GM15510 (cell line): ENCODE results near the gene NAIF1.

Experiments
- POLR2A ChIP-seq: IDR thresholded peaks from 3 replicates; pipeline ENCODE4 v1.6.1; 2011; ENCODE audit warnings: borderline replicate concordance; ENCODE audit not compliant: insufficient read length; ENCODE audit errors: extremely low read depth

The NAIF1 gene

GRCh38 chr9:128078504-128079434 is 11.6 kb upstream of the NAIF1 start:
- no peak for TF ChIP-seq POLR2A

- TF ChIP-seq POLR2A = no peak
These were observed 10.9 kb upstream of the NAIF1 start for GRCh38 chr9:128077847-128078503.

GRCh38 chr9:128073253-128073886 is 6.2 kb upstream of the NAIF1 start:
- no peak for TF ChIP-seq POLR2A

GRCh38 chr9:128072144-128073021 is 5.3 kb upstream of the NAIF1 start:
- TF ChIP-seq POLR2A = no peak

- no peak for TF ChIP-seq POLR2A
These were observed 3.8 kb upstream of the NAIF1 start for GRCh38 chr9:128070874-128071273.

- no peak for TF ChIP-seq POLR2A
These were observed 1.5 kb upstream of the NAIF1 start for GRCh38 chr9:128068386-128069205.

- TF ChIP-seq POLR2A = peak; percentile 81
These were observed 695 bp upstream of the NAIF1 start, which contains the start of gene SLC25A25 for GRCh38 chr9:128067645-128068385. SLC25A25 (plus strand) TSS chr9:128068232; CDS start chr9:128068320, 88 bp downstream.

- no peak for TF ChIP-seq POLR2A
These were observed 1.0 kb downstream of the NAIF1 start for GRCh38 chr9:128065907-128066712.

GRCh38 chr9:128062846-128063831 is 4.0 kb downstream of the NAIF1 start:
- no peak for TF ChIP-seq POLR2A

GRCh38 chr9:128062279-128062678 is 4.8 kb downstream of the NAIF1 start:
- TF ChIP-seq POLR2A = no peak
